ENCODE data around the gene SRBD1. TPM values are rescaled to one million over a fixed set of nuclear protein-coding genes. Genes with fewer than 3 reads are reported as not detected.

SRBD1 gene
- total and polyA plus RNA-seq, 4 donors, result 4.0 to 22.2 (median 10.0) TPM

GRCh38 chr2:45652090-45653031 lies 41.3 kb upstream of the SRBD1 start (continued):
- TF ChIP-seq, protein P1, sequence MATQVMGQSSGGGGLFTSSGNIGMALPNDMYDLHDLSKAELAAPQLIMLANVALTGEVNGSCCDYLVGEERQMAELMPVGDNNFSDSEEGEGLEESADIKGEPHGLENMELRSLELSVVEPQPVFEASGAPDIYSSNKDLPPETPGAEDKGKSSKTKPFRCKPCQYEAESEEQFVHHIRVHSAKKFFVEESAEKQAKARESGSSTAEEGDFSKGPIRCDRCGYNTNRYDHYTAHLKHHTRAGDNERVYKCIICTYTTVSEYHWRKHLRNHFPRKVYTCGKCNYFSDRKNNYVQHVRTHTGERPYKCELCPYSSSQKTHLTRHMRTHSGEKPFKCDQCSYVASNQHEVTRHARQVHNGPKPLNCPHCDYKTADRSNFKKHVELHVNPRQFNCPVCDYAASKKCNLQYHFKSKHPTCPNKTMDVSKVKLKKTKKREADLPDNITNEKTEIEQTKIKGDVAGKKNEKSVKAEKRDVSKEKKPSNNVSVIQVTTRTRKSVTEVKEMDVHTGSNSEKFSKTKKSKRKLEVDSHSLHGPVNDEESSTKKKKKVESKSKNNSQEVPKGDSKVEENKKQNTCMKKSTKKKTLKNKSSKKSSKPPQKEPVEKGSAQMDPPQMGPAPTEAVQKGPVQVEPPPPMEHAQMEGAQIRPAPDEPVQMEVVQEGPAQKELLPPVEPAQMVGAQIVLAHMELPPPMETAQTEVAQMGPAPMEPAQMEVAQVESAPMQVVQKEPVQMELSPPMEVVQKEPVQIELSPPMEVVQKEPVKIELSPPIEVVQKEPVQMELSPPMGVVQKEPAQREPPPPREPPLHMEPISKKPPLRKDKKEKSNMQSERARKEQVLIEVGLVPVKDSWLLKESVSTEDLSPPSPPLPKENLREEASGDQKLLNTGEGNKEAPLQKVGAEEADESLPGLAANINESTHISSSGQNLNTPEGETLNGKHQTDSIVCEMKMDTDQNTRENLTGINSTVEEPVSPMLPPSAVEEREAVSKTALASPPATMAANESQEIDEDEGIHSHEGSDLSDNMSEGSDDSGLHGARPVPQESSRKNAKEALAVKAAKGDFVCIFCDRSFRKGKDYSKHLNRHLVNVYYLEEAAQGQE (IDR thresholded peaks at IDR 0.05), result no peak

GRCh38 chr2:45651415-45652089 lies 40.5 kb upstream of the SRBD1 start, which contains the start of gene PRKCE:
PRKCE (plus strand) TSS chr2:45651675.
- peak; percentile 56 for DNase-seq (ENCODE audit: low spot score)
- H3K9me3 ChIP-seq (ENCODE audit: control insufficient read depth in 4 of 4, low read length in 3 of 4), result no peaks in the 10 kb centered on the region
- WGBS, result under 1% methylated on average over 66 of the region's 66 CpGs
- H3K36me3 ChIP-seq (ENCODE audit: control insufficient read depth in 4 of 4, insufficient read depth in 3 of 4, low read depth in 1 of 4, low read length in 3 of 4), result no peaks in the 10 kb centered on the region
- peak within 1 kb of the TSS; percentile 89 to 99 for H3K9ac ChIP-seq (ENCODE audit: low read depth in 1 of 2, low read length in 2 of 2)
- TF ChIP-seq RAD21 (IDR thresholded peaks at IDR 0.05) (peak in 1 of 2 donors; percentile 8), FOXA1 (IDR thresholded peaks at IDR 0.05) (no peak), HNF4G (IDR thresholded peaks at IDR 0.05) (no peak)
- peaks cover 7 to 25% (median 16%) of the 10 kb centered on the region in 4 donors for H3K4me1 ChIP-seq (ENCODE audit: control insufficient read depth in 4 of 4, insufficient read depth in 4 of 4, low read length in 3 of 4)
- H3K27me3 ChIP-seq (ENCODE audit: control insufficient read depth in 4 of 4, insufficient read depth in 4 of 4, low read length in 3 of 4), result no peaks in the 10 kb centered on the region
- peak within 1 kb of the TSS; percentile 82 to 86 (median 83) for H3K4me3 ChIP-seq (ENCODE audit: low read depth in 1 of 3, low read length in 3 of 3)
- H3K27ac ChIP-seq (ENCODE audit: low read depth in 1 of 2, low read length in 2 of 2), result peak within 1 kb of the TSS; percentile 98 to 99

DNA sequence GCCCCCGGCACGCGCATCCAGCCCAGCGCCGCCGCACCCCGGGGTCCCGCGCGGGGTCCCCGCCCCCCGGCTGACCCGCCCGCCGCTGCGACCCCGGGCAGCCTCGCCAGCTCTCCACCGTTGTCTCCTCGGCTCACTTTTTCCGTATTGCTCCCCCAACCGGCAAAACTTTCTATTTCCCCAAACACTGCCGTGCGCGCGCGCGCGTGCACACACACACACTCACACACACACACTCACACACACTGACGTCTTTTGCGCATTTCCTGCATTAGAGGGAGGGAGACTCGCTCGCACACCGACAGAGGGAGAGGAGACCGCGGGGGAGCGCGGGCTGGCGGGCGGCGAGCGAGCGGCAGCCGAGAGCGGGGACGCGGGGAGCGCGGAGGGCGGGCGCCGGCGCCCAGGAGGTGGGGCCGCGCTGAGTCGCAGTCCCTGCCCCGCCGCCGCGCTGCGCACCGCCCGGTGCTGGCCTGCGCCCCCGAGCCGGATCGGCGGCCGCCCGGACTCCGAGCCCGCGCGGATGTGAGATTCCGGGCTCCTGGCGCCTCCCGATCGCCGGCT lies 39.9 kb upstream of the SRBD1 start:
- no peaks in the 10 kb centered on the region for H3K36me3 ChIP-seq (ENCODE audit: control insufficient read depth in 4 of 4, insufficient read depth in 3 of 4, low read depth in 1 of 4, low read length in 3 of 4)
- no peaks in the 10 kb centered on the region for H3K27me3 ChIP-seq (ENCODE audit: control insufficient read depth in 4 of 4, insufficient read depth in 4 of 4, low read length in 3 of 4)
- H3K27ac ChIP-seq (ENCODE audit: low read depth in 1 of 2, low read length in 2 of 2), result peak overlapping the region; percentile 98 to 99
- DNase-seq (ENCODE audit: low spot score), result peak; percentile 84
- no peaks in the 10 kb centered on the region for H3K9me3 ChIP-seq (ENCODE audit: control insufficient read depth in 4 of 4, low read length in 3 of 4)
- WGBS, result under 1% methylated on average over 79 of the region's 79 CpGs
- peaks cover 7 to 25% (median 16%) of the 10 kb centered on the region in 4 donors for H3K4me1 ChIP-seq (ENCODE audit: control insufficient read depth in 4 of 4, insufficient read depth in 4 of 4, low read length in 3 of 4)
- H3K9ac ChIP-seq (ENCODE audit: low read depth in 1 of 2, low read length in 2 of 2), result peak overlapping the region; percentile 89 to 99
- H3K4me3 ChIP-seq (ENCODE audit: low read depth in 1 of 3, low read length in 3 of 3), result peak overlapping the region; percentile 82 to 86 (median 83)
- TF ChIP-seq, protein P1 (IDR thresholded peaks at IDR 0.05), result peak; percentile 79
- TF ChIP-seq GABPA (IDR thresholded peaks at IDR 0.05 in 1 of 2, conservative IDR thresholded peaks at IDR 0.05 in 1 of 2), result peak in 1 of 2 donors; percentile 74
- TF ChIP-seq NR2F2 (IDR thresholded peaks at IDR 0.05), result no peak
- TF ChIP-seq RXRA (IDR thresholded peaks at IDR 0.05), result peak; percentile 11 to 49
- TF ChIP-seq ZBTB33 (IDR thresholded peaks at IDR 0.05), result no peak
- peak in 1 of 2 donors; percentile 16 for TF ChIP-seq HNF4A (conservative IDR thresholded peaks at IDR 0.05)
- TF ChIP-seq JUND (IDR thresholded peaks at IDR 0.05), result peak; percentile 21 to 24
- peak; percentile 48 for TF ChIP-seq CTCF (IDR thresholded peaks at IDR 0.05; ENCODE audit: low read depth, low read length, missing input control)
- no peak for TF ChIP-seq HNF4G (IDR thresholded peaks at IDR 0.05)
- TF ChIP-seq FOXA1 (IDR thresholded peaks at IDR 0.05), result no peak
- peak in 1 of 2 donors; percentile 76 for TF ChIP-seq EGR1 (IDR thresholded peaks at IDR 0.05; ENCODE audit: low read depth in 2 of 2)
- TF ChIP-seq SP1 (IDR thresholded peaks at IDR 0.05), result peak; percentile 55
- TF ChIP-seq YY1 (IDR thresholded peaks at IDR 0.05), result peak; percentile 52
- TF ChIP-seq, protein P2, sequence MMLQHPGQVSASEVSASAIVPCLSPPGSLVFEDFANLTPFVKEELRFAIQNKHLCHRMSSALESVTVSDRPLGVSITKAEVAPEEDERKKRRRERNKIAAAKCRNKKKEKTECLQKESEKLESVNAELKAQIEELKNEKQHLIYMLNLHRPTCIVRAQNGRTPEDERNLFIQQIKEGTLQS (IDR thresholded peaks at IDR 0.05), result no peak
- peak; percentile 62 to 71 for TF ChIP-seq RAD21 (IDR thresholded peaks at IDR 0.05)
